ENCODE measurements around the gene MMEL1. TPM values are rescaled to one million over a fixed set of nuclear protein-coding genes. Genes with fewer than 3 reads are reported as not detected.

The MMEL1 gene
- polyA plus RNA-seq, 1 of the 3 experiments (the other 2 are of a cell fraction): 0.16 TPM

- TF ChIP-seq, protein P1, sequence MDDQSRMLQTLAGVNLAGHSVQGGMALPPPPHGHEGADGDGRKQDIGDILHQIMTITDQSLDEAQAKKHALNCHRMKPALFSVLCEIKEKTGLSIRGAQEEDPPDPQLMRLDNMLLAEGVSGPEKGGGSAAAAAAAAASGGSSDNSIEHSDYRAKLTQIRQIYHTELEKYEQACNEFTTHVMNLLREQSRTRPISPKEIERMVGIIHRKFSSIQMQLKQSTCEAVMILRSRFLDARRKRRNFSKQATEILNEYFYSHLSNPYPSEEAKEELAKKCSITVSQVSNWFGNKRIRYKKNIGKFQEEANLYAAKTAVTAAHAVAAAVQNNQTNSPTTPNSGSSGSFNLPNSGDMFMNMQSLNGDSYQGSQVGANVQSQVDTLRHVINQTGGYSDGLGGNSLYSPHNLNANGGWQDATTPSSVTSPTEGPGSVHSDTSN (IDR thresholded peaks at IDR 0.05): no peak
- TF ChIP-seq RCOR1 (IDR thresholded peaks at IDR 0.05; ENCODE audit: low read length) (no peak), USF1 (IDR thresholded peaks at IDR 0.05; ENCODE audit: borderline replicate concordance, low read depth) (no peak)
Observed at GRCh38 chr1:2644171-2644570, 11.4 kb upstream of the MMEL1 start (continued).

DNA sequence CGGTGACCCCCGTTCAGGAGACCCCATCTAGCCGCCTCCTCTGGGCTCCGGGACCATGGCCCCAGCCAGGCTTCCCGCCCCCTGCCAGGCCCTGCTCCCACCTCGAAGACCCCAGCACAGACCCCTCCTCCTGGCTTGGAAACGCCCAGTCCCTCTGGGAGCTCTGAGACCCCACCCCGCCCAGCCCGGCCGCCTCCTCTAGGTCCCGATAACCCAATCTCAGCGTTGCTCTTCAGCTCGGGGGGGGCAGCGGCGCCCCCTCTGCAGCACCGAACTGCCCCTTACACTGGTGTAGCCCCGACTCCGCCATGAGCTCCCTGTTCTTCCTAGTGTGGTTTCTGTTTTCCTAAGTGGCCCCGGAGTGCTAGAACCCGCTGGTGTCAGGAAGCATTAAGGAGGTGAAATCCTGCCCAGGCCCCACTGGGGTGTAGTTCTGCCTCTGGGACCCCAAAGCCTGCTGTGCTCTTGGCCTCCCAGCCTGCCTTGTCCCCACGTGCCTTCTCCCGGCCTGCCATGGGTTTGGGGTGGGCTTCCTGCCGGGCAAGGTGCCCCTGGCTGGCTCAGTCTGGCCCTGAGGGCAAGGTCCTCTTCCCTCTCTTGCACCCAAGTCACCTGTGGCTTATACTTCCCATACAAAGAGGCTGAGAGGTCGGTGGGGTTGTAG is 10.7 kb upstream of the MMEL1 start:
- POLR2A ChIA-PET: no interaction called here
- CTCF ChIA-PET: interaction anchor here (0.9 kb wide), 1 partner anchor 260 kb away, joined by 4 read pairs; no protein-coding TSS in a partner anchor
- no peaks in the 10 kb centered on the region for H3K36me3 ChIP-seq (replicated peaks in 1 of 2; ENCODE audit: control insufficient read depth in 1 of 2, insufficient read depth in 2 of 2, low read length in 1 of 2)
- DNase-seq: no peak
- H3K4me1 ChIP-seq (ENCODE audit: control insufficient read depth in 1 of 2, insufficient read depth in 2 of 2, low read depth in 1 of 2, low read length in 1 of 2): peaks cover 0 to 20% of the 10 kb centered on the region in 2 experiments; a peak in 1 of 4 replicates
- no peak overlapping the region for H3K9ac ChIP-seq
- no peak overlapping the region; a peak in 1 of 4 replicates for H3K27ac ChIP-seq (ENCODE audit: low read depth in 2 of 2, low read length in 1 of 2)
- TF ChIP-seq EP300 (IDR thresholded peaks at IDR 0.05; ENCODE audit: borderline replicate concordance in 1 of 2, low read depth in 1 of 2, low read length in 1 of 2) (no peak), IRF3 (IDR thresholded peaks at IDR 0.05; ENCODE audit: low read depth, low read length) (no peak), YY1 (IDR thresholded peaks at IDR 0.05; ENCODE audit: low read depth) (no peak)
- H3K79me2 ChIP-seq (ENCODE audit: insufficient read depth): peaks cover 10% of the 10 kb centered on the region; the same call in 1 of the 2 replicates
- peak overlapping the region; percentile 85; the same call in 1 of the 2 replicates for H2AFZ ChIP-seq (ENCODE audit: low read depth)
- peak overlapping the region; percentile 97 for H3K4me2 ChIP-seq
- no peaks in the 10 kb centered on the region for H3K27me3 ChIP-seq (ENCODE audit: insufficient read depth)
- H3F3A ChIP-seq (replicated peaks; ENCODE audit: insufficient read depth): no peaks in the 10 kb centered on the region
- 11% methylated on average over 19 of the region's 24 CpGs for WGBS (ENCODE audit: low lambda C conversion rate)
- H4K20me1 ChIP-seq (ENCODE audit: insufficient read depth): no peaks in the 10 kb centered on the region
- H3K4me3 ChIP-seq (ENCODE audit: low read depth in 2 of 2, low read length in 1 of 2): peak overlapping the region; percentile 73 to 96
- no peaks in the 10 kb centered on the region for H3K9me3 ChIP-seq
- H3K9me2 ChIP-seq: no peaks in the 10 kb centered on the region

GRCh38 chr1:2642560-2643413 is 10.0 kb upstream of the MMEL1 start:
- peak; percentile 100 for DNase-seq
- CTCF ChIA-PET: no interaction called here
- WGBS (ENCODE audit: low lambda C conversion rate): 0% methylated on average over 5 of the region's 84 CpGs

More at GRCh38 chr1:2642560-2643413, 10.0 kb upstream of the MMEL1 start:
- Histone ChIP-seq H3K27me3 (ENCODE audit: insufficient read depth) (no peaks in the 10 kb centered on the region), H3K79me2 (ENCODE audit: insufficient read depth) (peaks cover 10% of the 10 kb centered on the region; the same call in 1 of the 2 replicates), H4K20me1 (ENCODE audit: insufficient read depth) (no peaks in the 10 kb centered on the region), H3K9ac (peak overlapping the region; percentile 83), H2AFZ (ENCODE audit: low read depth) (peak overlapping the region; percentile 85; the same call in 1 of the 2 replicates), H3K9me2 (no peaks in the 10 kb centered on the region), H3K27ac (ENCODE audit: low read depth in 2 of 2, low read length in 1 of 2) (peak overlapping the region; percentile 24 to 65; a peak in 2 of 4 replicates), H3F3A (replicated peaks; ENCODE audit: insufficient read depth) (no peaks in the 10 kb centered on the region), H3K4me2 (peak overlapping the region; percentile 97), H3K4me1 (ENCODE audit: control insufficient read depth in 1 of 2, insufficient read depth in 2 of 2, low read depth in 1 of 2, low read length in 1 of 2) (peaks cover 0 to 22% of the 10 kb centered on the region in 2 experiments; a peak in 1 of 4 replicates), H3K4me3 (ENCODE audit: low read depth in 2 of 2, low read length in 1 of 2) (peak overlapping the region; percentile 73 to 96), H3K9me3 (no peaks in the 10 kb centered on the region), H3K36me3 (replicated peaks in 1 of 2; ENCODE audit: control insufficient read depth in 1 of 2, insufficient read depth in 2 of 2, low read length in 1 of 2) (no peaks in the 10 kb centered on the region)
- POLR2A ChIA-PET: no interaction called here
- TF ChIP-seq NRF1 (IDR thresholded peaks at IDR 0.05; ENCODE audit: low read depth, low read length): peak; percentile 88
- TF ChIP-seq SMC3 (IDR thresholded peaks at IDR 0.05; ENCODE audit: low read depth, low read length): 0 out of 2 replicates have a peak, but pooled peaks have one; percentile 12
- peak; percentile 81 for TF ChIP-seq GABPA (IDR thresholded peaks at IDR 0.05; ENCODE audit: low read depth)
- no peak for TF ChIP-seq RCOR1 (IDR thresholded peaks at IDR 0.05; ENCODE audit: low read length)
- TF ChIP-seq POLR2AphosphoS5 (IDR thresholded peaks at IDR 0.05; ENCODE audit: low read depth, low read length): peak; percentile 81
- 0 out of 2 replicates have a peak, but pooled peaks have one; percentile 41 for TF ChIP-seq ELF1 (IDR thresholded peaks at IDR 0.05)
- TF ChIP-seq MXI1 (IDR thresholded peaks at IDR 0.05; ENCODE audit: low read depth, low read length): peak; percentile 86
- TF ChIP-seq RXRA (IDR thresholded peaks at IDR 0.05; ENCODE audit: borderline replicate concordance, low read depth): no peak
- peak; percentile 16 for TF ChIP-seq CHD2 (IDR thresholded peaks at IDR 0.05; ENCODE audit: low read length, partially characterized antibody)
- TF ChIP-seq EP300 (IDR thresholded peaks at IDR 0.05; ENCODE audit: borderline replicate concordance in 1 of 2, low read depth in 1 of 2, low read length in 1 of 2): peak in 1 of 2 experiments; percentile 4; a peak in 1 of 4 replicates
- TF ChIP-seq CTCF (IDR thresholded peaks at IDR 0.05): no peak
- TF ChIP-seq SIN3A (IDR thresholded peaks at IDR 0.05; ENCODE audit: borderline replicate concordance, low read depth, low read length): peak; percentile 20; the same call in 1 of the 2 replicates
- no peak for TF ChIP-seq RFX5 (IDR thresholded peaks at IDR 0.05; ENCODE audit: low read length)
- peak; percentile 41; the same call in 1 of the 2 replicates for TF ChIP-seq RAD21 (IDR thresholded peaks at IDR 0.05; ENCODE audit: low read length)
